Mucosa of descending colon (tissue), 3 donors: ENCODE results near the gene DACH1. TPM values are rescaled to one million over a fixed set of nuclear protein-coding genes. Genes with fewer than 3 reads are reported as not detected.

Experiments used
- ATAC-seq: fragments of 200-7000 bp; cut with Tn5 transposase; one replicate; pipeline ENCODE4 v1.9.1; 2020; ENCODE audit warnings: mild to moderate bottlenecking, moderate library complexity
- DNase-seq, 3 donors: peaks; one replicate each; pipeline ENCODE4 v3.0.0-alpha.2; 2020
- H3K36me3 ChIP-seq: fragments of 200-600 bp; one replicate; pipeline ENCODE4 v1.8.0; 2021; ENCODE audit warnings: low read depth, mild to moderate bottlenecking
- H3K4me1 ChIP-seq: fragments of 200-600 bp; one replicate; pipeline ENCODE4 v1.8.0; 2021; ENCODE audit warnings: low read depth, mild to moderate bottlenecking
- H3K4me3 ChIP-seq: fragments of 200-600 bp; one replicate; pipeline ENCODE4 v1.8.0; 2021; ENCODE audit warnings: mild to moderate bottlenecking
- H3K9me3 ChIP-seq: fragments of 200-600 bp; one replicate; pipeline ENCODE4 v1.8.0; 2021; ENCODE audit warnings: mild to moderate bottlenecking
- CTCF ChIP-seq: fragments of 200-600 bp; IDR thresholded peaks from one replicate; pipeline ENCODE4 v1.8.0; 2022; ENCODE audit warnings: antibody characterized with exemption, mild to moderate bottlenecking
- intact Hi-C, 2 donors: fragments of 100-400 bp; cut with DNase I in 1 of 2; cut with micrococcal nuclease in 1 of 2; formaldehyde crosslinking; loops; one replicate each; pipeline versions ENCODE4 v1.11.0 to v1.11.1; 2022; cut with DNase I, micrococcal nuclease
- total RNA-seq, 3 donors: library from RNA; stranded (reverse); fragmentation: NEBNext Ultra II Directional in 2 of 3; extraction: Animal tissue kit (Norgen Biotek cat#: 25700) in 2 of 3; gene quantifications; one replicate each; pipeline versions ENCODE4 v1.2.1 to v1.2.4, GENCODE V29; 2021 to 2023
- donor health status: DM: no; HTN: no; CAD: no; lungs with moderate emphysema.
- donor health status: DM: no; HTN: no; CAD: no.
- donor health status: DM: no; HTN: yes; CAD: no.

Gene DACH1
- total RNA-seq, 3 donors from 2014 or later, result 3.2 to 6.5 (median 6.4) TPM

- H3K4me3 ChIP-seq, result no peak overlapping the region
- TF ChIP-seq CTCF, result no peak
- intact Hi-C loops, result no loop called here
- DNase-seq, result no peak
- no peaks in the 10 kb centered on the region for H3K4me1 ChIP-seq
- no peaks in the 10 kb centered on the region for H3K36me3 ChIP-seq
- no peaks in the 10 kb centered on the region for H3K9me3 ChIP-seq
- no peak for ATAC-seq
These were observed 136.7 kb downstream of the DACH1 start for GRCh38 chr13:71730267-71730666.

DNA sequence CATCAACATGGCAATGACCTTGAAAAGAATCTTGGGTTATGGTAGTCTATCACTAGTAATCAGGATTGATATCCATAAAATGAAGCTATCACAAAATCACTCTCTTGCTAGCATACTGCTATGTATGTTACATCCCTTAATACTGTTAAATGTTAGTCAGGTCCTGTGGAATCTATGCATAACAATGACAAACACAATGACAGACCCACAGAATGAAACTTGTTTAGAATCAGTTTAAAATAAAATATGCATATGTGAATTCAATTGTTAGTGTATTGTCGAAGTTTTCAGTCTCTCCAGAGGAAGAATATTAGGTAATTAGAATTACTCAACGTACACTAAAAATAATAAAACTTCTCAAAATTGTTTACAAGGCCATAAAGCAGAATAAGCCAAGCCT, 137.6 kb downstream of the DACH1 start:
- DNase-seq (no peak), ATAC-seq (no peak)
- H3K4me3 ChIP-seq, result no peak overlapping the region
- H3K4me1 ChIP-seq, result no peaks in the 10 kb centered on the region
- H3K36me3 ChIP-seq, result no peaks in the 10 kb centered on the region
- no peaks in the 10 kb centered on the region for H3K9me3 ChIP-seq
- intact Hi-C loops, result no loop called here
- no peak for TF ChIP-seq CTCF

DNA sequence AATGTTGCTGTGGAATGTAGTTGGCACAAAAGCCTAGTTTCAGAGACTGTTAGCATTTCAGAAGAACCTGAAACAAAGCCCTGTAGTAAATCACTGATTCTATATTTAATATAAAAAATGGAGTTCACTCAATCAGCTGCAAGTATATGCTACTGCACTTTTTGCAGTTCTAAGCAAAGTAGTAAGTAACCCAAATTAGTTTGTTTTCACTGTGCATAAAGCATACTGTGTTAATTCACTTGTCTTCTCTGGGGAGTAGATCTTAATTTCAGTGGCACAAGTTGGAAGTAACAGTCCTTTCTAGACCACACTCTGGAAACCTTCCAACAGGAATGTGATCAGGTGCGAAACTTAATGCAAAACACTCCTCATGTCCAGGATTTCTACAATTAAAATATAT, 139.3 kb downstream of the DACH1 start:
- Histone ChIP-seq H3K36me3 (no peaks in the 10 kb centered on the region), H3K9me3 (no peaks in the 10 kb centered on the region), H3K4me3 (no peak overlapping the region), H3K4me1 (no peaks in the 10 kb centered on the region)
- ATAC-seq (no peak), DNase-seq (no peak)
- no peak for TF ChIP-seq CTCF
- intact Hi-C loops, result no loop called here

GRCh38 chr13:71727042-71727441, 140.0 kb downstream of the DACH1 start:
- intact Hi-C loops, result no loop called here
- Histone ChIP-seq H3K4me1 (no peaks in the 10 kb centered on the region), H3K36me3 (no peaks in the 10 kb centered on the region), H3K9me3 (no peaks in the 10 kb centered on the region), H3K4me3 (no peak overlapping the region)
- no peak for TF ChIP-seq CTCF
- ATAC-seq (no peak), DNase-seq (no peak)

GRCh38 chr13:71722206-71722605, 144.8 kb downstream of the DACH1 start:
- no peaks in the 10 kb centered on the region for H3K9me3 ChIP-seq
- ATAC-seq, result no peak
- no peaks in the 10 kb centered on the region for H3K36me3 ChIP-seq
- no peak overlapping the region for H3K4me3 ChIP-seq
- intact Hi-C loops, result no loop called here
- no peak for DNase-seq
- no peak for TF ChIP-seq CTCF
- no peaks in the 10 kb centered on the region for H3K4me1 ChIP-seq

GRCh38 chr13:71721104-71721503, 145.9 kb downstream of the DACH1 start:
- no peak for DNase-seq
- no peak overlapping the region for H3K4me3 ChIP-seq
- no peak for ATAC-seq

More at GRCh38 chr13:71721104-71721503, 145.9 kb downstream of the DACH1 start:
- no peaks in the 10 kb centered on the region for H3K4me1 ChIP-seq
- H3K9me3 ChIP-seq, result no peaks in the 10 kb centered on the region
- no peaks in the 10 kb centered on the region for H3K36me3 ChIP-seq
- no peak for TF ChIP-seq CTCF
- intact Hi-C loops, result no loop called here
